HepG2 (cell line): ENCODE results near the gene YY1. TPM values are rescaled to one million over a fixed set of nuclear protein-coding genes. Genes with fewer than 3 reads are reported as not detected.
A peak's percentile ranks its signal among the peaks of the same experiment; 100 is the strongest.

Experiments
- CREB1 ChIP-seq, 2 experiments: fragments of 450-650 bp in 1 of 2; IDR thresholded peaks; 2 replicates each; pipeline ENCODE4 v1.6.1; 2016 to 2017; ENCODE audit warnings: control low read depth in 1 of 2, mild to moderate bottlenecking in 1 of 2, missing compliant biosample characterization in 1 of 2, missing genetic modification characterization in 1 of 2
- CTCF ChIP-seq: sonication (generic); formaldehyde crosslinking; IDR thresholded peaks from 2 replicates; pipeline ENCODE4 v1.5.0; 2020; ENCODE audit warnings: mild to moderate bottlenecking, missing genetic modification reagents, moderate library complexity
- EP300 ChIP-seq, 3 experiments: sonication (generic) in 1 of 3; formaldehyde crosslinking in 1 of 3; IDR thresholded peaks; 2 replicates each; pipeline versions ENCODE4 v1.5.1 to v1.6.1; 2011 to 2020; ENCODE audit warnings: low read depth in 2 of 3, low read length in 2 of 3, borderline replicate concordance in 1 of 3, improper control_type of control experiment in 1 of 3, mild to moderate bottlenecking in 1 of 3, missing genetic modification reagents in 1 of 3, moderate library complexity in 1 of 3
- HMGXB3 ChIP-seq: sonication (generic); formaldehyde crosslinking; IDR thresholded peaks from 2 replicates; pipeline ENCODE4 v1.4.0; 2020; ENCODE audit warnings: missing genetic modification reagents, borderline replicate concordance
- JUNB ChIP-seq: sonication (generic); formaldehyde crosslinking; IDR thresholded peaks from 2 replicates; pipeline ENCODE4 v1.8.0; 2022; ENCODE audit warnings: missing genetic modification reagents, mild to moderate bottlenecking, borderline replicate concordance
- KLF15 ChIP-seq: sonication (generic); formaldehyde crosslinking; IDR thresholded peaks from 2 replicates; pipeline ENCODE4 v1.8.1; 2023; ENCODE audit warnings: borderline replicate concordance, mild to moderate bottlenecking, inconsistent platforms, missing genetic modification reagents, mixed read lengths
- RORA ChIP-seq: sonication (generic); formaldehyde crosslinking; IDR thresholded peaks from 2 replicates; pipeline ENCODE4 v1.5.0; 2020; ENCODE audit warnings: mild to moderate bottlenecking, missing genetic modification reagents, moderate library complexity
- RXRA ChIP-seq: sonication (generic); formaldehyde crosslinking; IDR thresholded peaks from 2 replicates; pipeline ENCODE4 v1.5.1; 2020; ENCODE audit warnings: missing genetic modification reagents
- SAFB2 ChIP-seq: sonication (generic); formaldehyde crosslinking; IDR thresholded peaks from 2 replicates; pipeline ENCODE4 v1.5.1; 2020; ENCODE audit warnings: missing genetic modification reagents, low read depth, mild to moderate bottlenecking, borderline replicate concordance
- TIGD3 ChIP-seq: sonication (generic); formaldehyde crosslinking; IDR thresholded peaks from 2 replicates; pipeline ENCODE4 v1.5.1; 2020; ENCODE audit warnings: mild to moderate bottlenecking, missing genetic modification reagents, borderline replicate concordance
- TRIM24 ChIP-seq: sonication (generic); formaldehyde crosslinking; IDR thresholded peaks from 2 replicates; pipeline ENCODE4 v1.8.0; 2022; ENCODE audit warnings: mild to moderate bottlenecking, missing genetic modification reagents
- ZMYM4 ChIP-seq: sonication (generic); formaldehyde crosslinking; IDR thresholded peaks from 2 replicates; pipeline ENCODE4 v1.8.1; 2023; ENCODE audit warnings: mild to moderate bottlenecking, missing genetic modification reagents
- ZNF281 ChIP-seq: sonication (generic); formaldehyde crosslinking; IDR thresholded peaks from 2 replicates; pipeline ENCODE4 v1.4.0; 2020; ENCODE audit warnings: missing genetic modification reagents, borderline replicate concordance
- ZNF292 ChIP-seq: sonication (generic); formaldehyde crosslinking; IDR thresholded peaks from 2 replicates; pipeline ENCODE4 v1.8.1; 2022; ENCODE audit warnings: mild to moderate bottlenecking, low read depth, missing genetic modification reagents, borderline replicate concordance
- ZNF781 ChIP-seq: sonication (generic); formaldehyde crosslinking; IDR thresholded peaks from 2 replicates; pipeline ENCODE4 v1.5.1; 2020; ENCODE audit warnings: borderline replicate concordance, mild to moderate bottlenecking, missing genetic modification reagents; ENCODE audit errors: not compliant biosample characterization
- polyA plus RNA-seq, 8 experiments: library from polyadenylated mRNA; depleted of rRNA in 3 of 8; stranded (reverse) in 7 of 8; unstranded in 1 of 8; fragments of >200 nt; fragmentation: Illumina TruSeq in 4 of 8; extraction: Trizol in 4 of 8; gene quantifications; 2 replicates each; pipeline versions ENCODE4 v1.2.1 to v1.2.3, GENCODE V29; 2011 to 2016; ENCODE audit warnings: low read depth in 4 of 8, missing spikeins in 1 of 8, mixed read lengths in 1 of 8; ENCODE audit not compliant: insufficient read depth in 1 of 8
- total RNA-seq, 5 experiments: library from RNA; depleted of rRNA; stranded (reverse); fragments of >200 nt; fragmentation: Illumina TruSeq; extraction: Trizol; gene quantifications; 2 replicates each; pipeline ENCODE4 v1.2.3, GENCODE V29; 2016; ENCODE audit warnings: low read depth in 1 of 5

YY1 gene
- total and polyA plus RNA-seq, 2 of the 13 experiments (the other 11 are each of a cell fraction or from before 2014, with no cell fraction given): 29.4 to 68.1 TPM

GRCh38 chr14:100285021-100285912 lies 46.3 kb downstream of the YY1 start (continued):
- TF ChIP-seq CREB1 (IDR thresholded peaks at IDR 0.05) (no peak), CREB1 (CRISPR knock-in tag; IDR thresholded peaks at IDR 0.05) (no peak), TIGD3 (CRISPR knock-in tag) (no peak), ZNF292 (CRISPR knock-in tag) (0 out of 2 replicates have a peak, but pooled peaks have one; percentile 4), EP300 (IDR thresholded peaks at IDR 0.05; ENCODE audit: low read depth in 2 of 2, low read length in 2 of 2) (no peak), EP300 (CRISPR knock-in tag; IDR thresholded peaks at IDR 0.05; ENCODE audit: borderline replicate concordance) (peak; percentile 53; the same call in 1 of the 2 replicates), RXRA (CRISPR knock-in tag) (peak; percentile 34; the same call in 1 of the 2 replicates), CTCF (CRISPR knock-in tag) (peak; percentile 81), SAFB2 (CRISPR knock-in tag) (peak; percentile 87; the same call in 1 of the 2 replicates), ZNF281 (0 out of 2 replicates have a peak, but pooled peaks have one; percentile 20), JUNB (peak; percentile 46), RORA (CRISPR knock-in tag) (no peak), ZMYM4 (CRISPR knock-in tag) (peak; percentile 67), HMGXB3 (no peak), ZNF781 (peak; percentile 52), KLF15 (peak; percentile 33; the same call in 1 of the 2 replicates), TRIM24 (CRISPR knock-in tag) (no peak)
